Common myeloid progenitor, CD34-positive (primary cell): ENCODE results near the gene G6PC3.
"Not testable (repeated sequence)": the region's sequence is repeated elsewhere in the genome, so short reads cannot be mapped to it uniquely, and the experiment has no call there.

Experiments used
- CTCF ChIA-PET: fragments of 350-600 bp; sonication (Branson Sonifier 250); formaldehyde crosslinking; loops from one replicate; lab custom pipeline; 2021; ENCODE audit warnings: antibody characterized with exemption; lab: Charles Lee
- POLR2A ChIA-PET: fragments of 350-600 bp; sonication (Branson Sonifier 250); formaldehyde crosslinking; loops from one replicate; lab custom pipeline; 2021; ENCODE audit warnings: antibody characterized with exemption; lab: Charles Lee
- DNase-seq, 3 donors: peaks; one replicate each; pipeline versions ENCODE4 v3.0.0 to v3.0.0-alpha.2; 2013
- H3K27ac ChIP-seq, 2 experiments: 1 replicate in 1 of 2; 2 replicates in 1 of 2; pipeline ENCODE4 v1.7.0; 2013; ENCODE audit warnings: inconsistent platforms in 2 of 2, low read length in 2 of 2, mild to moderate bottlenecking in 2 of 2, low read depth in 1 of 2, moderate library complexity in 1 of 2; ENCODE audit not compliant: severe bottlenecking in 2 of 2, insufficient read depth in 1 of 2, poor library complexity in 1 of 2
- H3K27me3 ChIP-seq, 5 experiments: replicated peaks in 2 of 5; 1 replicate in 3 of 5; 2 replicates in 2 of 5; pipeline versions ENCODE4 v1.6.1 to v1.7.0; 2013; ENCODE audit warnings: low read length in 4 of 5, mild to moderate bottlenecking in 2 of 5, moderate library complexity in 2 of 5, inconsistent platforms in 1 of 5; ENCODE audit not compliant: insufficient read depth in 5 of 5, control insufficient read depth in 4 of 5
- H3K36me3 ChIP-seq, 4 experiments: 1 replicate in 2 of 4; 2 replicates in 2 of 4; pipeline versions ENCODE4 v1.6.1 to v1.7.0; 2013; ENCODE audit warnings: low read length in 3 of 4, control low read depth in 1 of 4, mild to moderate bottlenecking in 1 of 4; ENCODE audit not compliant: control insufficient read depth in 4 of 4, insufficient read depth in 4 of 4
- H3K4me1 ChIP-seq, 4 experiments: 1 replicate in 3 of 4; 2 replicates in 1 of 4; pipeline versions ENCODE4 v1.6.1 to v1.7.1; 2013; ENCODE audit warnings: low read length in 3 of 4, mild to moderate bottlenecking in 3 of 4, control low read depth in 1 of 4, inconsistent platforms in 1 of 4, moderate library complexity in 1 of 4; ENCODE audit not compliant: control insufficient read depth in 4 of 4, insufficient read depth in 4 of 4; ENCODE audit errors: control extremely low read depth in 1 of 4
- H3K4me3 ChIP-seq, 7 experiments: 1 replicate in 4 of 7; 2 replicates in 3 of 7; pipeline versions ENCODE4 v1.5.1 to v1.7.0; 2013; ENCODE audit warnings: mild to moderate bottlenecking in 7 of 7, low read length in 6 of 7, moderate library complexity in 6 of 7, inconsistent platforms in 2 of 7, low read depth in 2 of 7, control low read depth in 1 of 7; ENCODE audit not compliant: insufficient read depth in 4 of 7, control insufficient read depth in 1 of 7; ENCODE audit errors: extremely low read depth in 1 of 7
- H3K9me3 ChIP-seq, 5 experiments: 1 replicate in 4 of 5; 2 replicates in 1 of 5; pipeline versions ENCODE4 v1.6.1 to v1.7.1; 2013; ENCODE audit warnings: low read length in 4 of 5, mild to moderate bottlenecking in 2 of 5, inconsistent platforms in 1 of 5, low read depth in 1 of 5, moderate library complexity in 1 of 5; ENCODE audit not compliant: control insufficient read depth in 4 of 5, insufficient read depth in 2 of 5; ENCODE audit errors: control extremely low read depth in 1 of 5
- WGBS: methylation state at CpG from one replicate; pipeline ENCODE4 v1.1.5; 2013; ENCODE audit not compliant: insufficient coverage; 5-methylcytosine and 5-hydroxymethylcytosine counted together

G6PC3 gene

GRCh38 chr17:44039829-44040635 is 30.5 kb upstream of the G6PC3 start:
- ChIA-PET CTCF (interaction anchor here (1.3 to 1.9 kb wide), 5 partner anchors 10 to 162 kb away, joined by 3 to 10 read pairs (median 5); no protein-coding TSS in a partner anchor), POLR2A (interaction anchor here (0.6 kb wide), 1 partner anchor 47 kb away, joined by 3 read pairs; no protein-coding TSS in a partner anchor)
- 100% methylated on average over 2 of the region's 6 CpGs for WGBS
- Histone ChIP-seq H3K27ac (no peak overlapping the region), H3K9me3 (no peaks in the 10 kb centered on the region), H3K36me3 (peaks cover 7 to 58% (median 26%) of the 10 kb centered on the region in 4 experiments), H3K27me3 (no peaks in the 10 kb centered on the region), H3K4me1 (peaks cover 0 to 2% (median 0%) of the 10 kb centered on the region in 4 experiments), H3K4me3 (no peak overlapping the region)
- no peak for DNase-seq

- no peak overlapping the region for H3K27ac ChIP-seq
- peaks cover 0 to 2% (median 0%) of the 10 kb centered on the region in 4 experiments for H3K4me1 ChIP-seq
- DNase-seq: no peak
- no peak overlapping the region for H3K4me3 ChIP-seq
- ChIA-PET CTCF (interaction anchor here (1.0 to 3.9 kb wide), 9 partner anchors 11 to 165 kb away, joined by 3 to 15 read pairs (median 8); partner anchors contain the start of gene PPY), POLR2A (interaction anchor here (0.6 kb wide), 1 partner anchor 197 kb away, joined by 3 read pairs; no protein-coding TSS in a partner anchor)
- no peaks in the 10 kb centered on the region for H3K9me3 ChIP-seq
- H3K36me3 ChIP-seq: peaks cover 0 to 44% (median 13%) of the 10 kb centered on the region in 4 experiments
- no peaks in the 10 kb centered on the region for H3K27me3 ChIP-seq
- 94% methylated on average over 4 of the region's 4 CpGs for WGBS
Observed at GRCh38 chr17:44043272-44043696, 27.3 kb upstream of the G6PC3 start.

GRCh38 chr17:44044071-44044470 is 26.5 kb upstream of the G6PC3 start:
- POLR2A ChIA-PET: interaction anchor here (0.6 kb wide), 1 partner anchor 198 kb away, joined by 3 read pairs; no protein-coding TSS in a partner anchor
- Histone ChIP-seq H3K4me1 (peaks cover 0 to 2% (median 0%) of the 10 kb centered on the region in 4 experiments), H3K36me3 (peaks cover under 1 to 47% (median 14%) of the 10 kb centered on the region in 4 experiments), H3K27me3 (no peaks in the 10 kb centered on the region), H3K4me3 (no peak overlapping the region), H3K27ac (no peak overlapping the region), H3K9me3 (no peaks in the 10 kb centered on the region)
- CTCF ChIA-PET: interaction anchor here (0.6 to 3.9 kb wide), 8 partner anchors 12 to 601 kb away, joined by 3 to 15 read pairs (median 6); partner anchors contain the start of gene HDAC5
- WGBS: no CpG with 5 or more reads among the region's 1 CpG
- DNase-seq: no peak

- Histone ChIP-seq H3K27ac (no peak overlapping the region), H3K9me3 (no peaks in the 10 kb centered on the region), H3K4me1 (peaks cover 0 to 2% (median 0%) of the 10 kb centered on the region in 4 experiments), H3K27me3 (no peaks in the 10 kb centered on the region), H3K36me3 (peaks cover 7 to 47% (median 17%) of the 10 kb centered on the region in 4 experiments), H3K4me3 (no peak overlapping the region)
- CTCF ChIA-PET: interaction anchor here (1.1 to 2.6 kb wide), 3 partner anchors 31 to 123 kb away, joined by 3 to 8 read pairs (median 3); partner anchors contain the start of gene TMEM101
- DNase-seq: no peak
- POLR2A ChIA-PET: no interaction called here
- WGBS: no CpG with 5 or more reads among the region's 4 CpGs
Observed at GRCh38 chr17:44045486-44045885, 25.0 kb upstream of the G6PC3 start.

GRCh38 chr17:44046893-44047292 is 23.6 kb upstream of the G6PC3 start:
- H3K27me3 ChIP-seq, H3K4me3 ChIP-seq, CTCF ChIA-PET, H3K9me3 ChIP-seq, H3K4me1 ChIP-seq, DNase-seq, H3K27ac ChIP-seq: not testable (repeated sequence)
- 80% methylated on average over 3 of the region's 7 CpGs for WGBS
- peaks cover 9 to 53% (median 25%) of the 10 kb centered on the region in 4 experiments for H3K36me3 ChIP-seq
- POLR2A ChIA-PET: interaction anchor here (1.1 kb wide), 1 partner anchor 11 kb away, joined by 3 read pairs; no protein-coding TSS in a partner anchor

- Histone ChIP-seq H3K36me3 (peaks cover 14 to 58% (median 34%) of the 10 kb centered on the region in 4 experiments), H3K27ac (no peak overlapping the region), H3K27me3 (no peaks in the 10 kb centered on the region), H3K4me3 (no peak overlapping the region), H3K4me1 (peaks cover 0 to 8% (median 2%) of the 10 kb centered on the region in 4 experiments), H3K9me3 (no peaks in the 10 kb centered on the region)
- WGBS: 94% methylated on average over 7 of the region's 9 CpGs
- DNase-seq: no peak
- ChIA-PET POLR2A (no interaction called here), CTCF (interaction anchor here (1.2 to 2.3 kb wide), 4 partner anchors 9 to 23 kb away, joined by 3 to 10 read pairs (median 6); no protein-coding TSS in a partner anchor)
Observed at GRCh38 chr17:44049294-44050060, 21.1 kb upstream of the G6PC3 start.
